Ovary (tissue), 9 donors: Measurements from ENCODE around the gene SPEG. TPM values are rescaled to one million over a fixed set of nuclear protein-coding genes. Genes with fewer than 3 reads are reported as not detected.
A peak's percentile ranks its signal among the peaks of the same experiment; 100 is the strongest.

Source experiments
- DNase-seq, 5 donors: peaks; one replicate each; pipeline ENCODE4 v3.0.0-alpha.2; 2019 to 2020
- H3K27ac ChIP-seq, 2 donors: fragments of 200-600 bp; one replicate each; pipeline versions ENCODE4 v1.5.1 to v1.8.0; 2019 to 2022
- H3K27me3 ChIP-seq: fragments of 200-600 bp; one replicate; pipeline ENCODE4 v1.8.0; 2022
- H3K36me3 ChIP-seq: fragments of 200-600 bp; sonication (generic); one replicate; pipeline ENCODE4 v1.5.1; 2019
- H3K4me1 ChIP-seq: one replicate; pipeline ENCODE4 v1.8.1; 2013; ENCODE audit warnings: mild to moderate bottlenecking, moderate library complexity; ENCODE audit not compliant: insufficient read depth
- H3K4me3 ChIP-seq: fragments of 200-600 bp; sonication (generic); one replicate; pipeline ENCODE4 v1.5.1; 2017
- H3K9me3 ChIP-seq, 2 donors: fragments of 200-600 bp in 1 of 2; sonication (generic) in 1 of 2; one replicate each; pipeline versions ENCODE4 v1.5.1 to v1.8.1; 2013 to 2019; ENCODE audit warnings: mild to moderate bottlenecking in 1 of 2, moderate library complexity in 1 of 2
- EP300 ChIP-seq: sonication (generic); formaldehyde crosslinking; IDR thresholded peaks from one replicate; pipeline ENCODE4 v1.6.1; 2017; ENCODE audit warnings: antibody characterized with exemption
- POLR2A ChIP-seq: fragments of 450-650 bp; IDR thresholded peaks from one replicate; pipeline ENCODE4 v1.6.1; 2017; ENCODE audit warnings: antibody characterized with exemption, mild to moderate bottlenecking, moderate library complexity
- WGBS, 3 donors: extraction: QIAGEN DNeasy Blood & Tissue Kit in 1 of 3; methylation state at CpG; one replicate each; pipeline versions ENCODE4 v1.1.5 to v1.1.7; 2013 to 2017; 5-methylcytosine and 5-hydroxymethylcytosine counted together
- intact Hi-C, 4 donors: fragments of 100-400 bp; cut with DNase I; formaldehyde crosslinking; loops; one replicate each; pipeline versions ENCODE4 v1.11.0 to v1.15.1; 2022 to 2023
- polyA plus RNA-seq, 2 donors: library from polyadenylated mRNA; stranded (reverse); fragments of 200-250 nt in 1 of 2; fragments of 350-450 nt in 1 of 2; fragmentation: Illumina TruSeq in 1 of 2; extraction: RNeasy Lipid Tissue Mini Kit (QIAGEN cat#74804) in 1 of 2; gene quantifications; one replicate each; pipeline ENCODE4 v1.2.3, GENCODE V29; 2013 to 2014
- total RNA-seq, 7 donors: library from RNA; depleted of rRNA in 2 of 7; stranded (reverse); fragments of >200 nt in 2 of 7; fragmentation: NEBNext Ultra II Directional in 3 of 7; extraction: Animal tissue kit (Norgen Biotek cat#: 25700) in 3 of 7; gene quantifications; one replicate each; pipeline versions ENCODE4 v1.1.0 to v1.2.4, GENCODE V29; 2016 to 2023
- TF ChIP-seq, protein P1 (sequence below), 3 donors: fragments of 450-650 bp in 2 of 3; fragments of 200-600 bp in 1 of 3; IDR thresholded peaks; one replicate each; pipeline versions ENCODE4 v1.5.1 to v1.8.0; 2016 to 2022; ENCODE audit warnings: antibody characterized with exemption in 3 of 3, mild to moderate bottlenecking in 1 of 3
- donor health status: DM: no; HTN: no; CAD: no; lungs with moderate emphysema.
- donor health status: DM: no; HTN: no; CAD: no.
- donor health status: Bipolar disorder and iron deficiency.
- donor health status: DM: yes; HTN: yes; CAD: no.
- donor health status: DM: no; HTN: no; CAD: no.
- donor health status: DM: yes; HTN: yes; CAD: no.

Gene SPEG
- total and polyA plus RNA-seq, 9 donors = 9.9 to 79.7 (median 29.6) TPM

DNA sequence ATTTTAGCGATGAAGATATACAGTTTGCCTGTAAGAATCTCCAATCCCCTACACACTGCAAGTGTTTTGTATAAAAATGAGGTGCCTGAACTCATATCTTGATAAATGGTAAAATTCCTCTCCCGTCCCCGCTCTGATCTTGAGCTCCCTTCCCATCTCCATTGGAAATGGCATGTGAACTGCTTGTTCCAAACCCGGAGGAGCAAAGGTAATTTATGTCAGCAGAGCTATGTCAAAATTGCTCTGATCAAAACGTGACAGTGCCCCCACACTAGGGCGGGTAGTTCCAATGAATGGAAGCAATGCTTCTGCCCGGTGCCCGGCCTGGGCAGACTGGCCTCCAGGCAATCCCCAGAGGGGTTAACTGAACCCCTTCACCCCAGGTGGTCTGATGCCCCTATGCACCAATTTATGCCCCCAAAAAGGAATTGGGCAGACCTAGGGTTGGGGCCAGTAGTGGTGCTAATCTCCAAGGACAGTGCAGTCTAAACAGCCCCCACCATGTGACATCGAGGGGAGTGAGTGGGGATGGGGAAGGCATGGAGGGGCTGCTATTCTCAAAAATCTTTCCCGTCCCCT, 60.4 kb downstream of the SPEG start:
- DNase-seq = no peak
- no peaks in the 10 kb centered on the region for H3K36me3 ChIP-seq
- intact Hi-C loops = no loop called here
- no peak for TF ChIP-seq EP300
- TF ChIP-seq POLR2A = no peak
- TF ChIP-seq, protein P1, sequence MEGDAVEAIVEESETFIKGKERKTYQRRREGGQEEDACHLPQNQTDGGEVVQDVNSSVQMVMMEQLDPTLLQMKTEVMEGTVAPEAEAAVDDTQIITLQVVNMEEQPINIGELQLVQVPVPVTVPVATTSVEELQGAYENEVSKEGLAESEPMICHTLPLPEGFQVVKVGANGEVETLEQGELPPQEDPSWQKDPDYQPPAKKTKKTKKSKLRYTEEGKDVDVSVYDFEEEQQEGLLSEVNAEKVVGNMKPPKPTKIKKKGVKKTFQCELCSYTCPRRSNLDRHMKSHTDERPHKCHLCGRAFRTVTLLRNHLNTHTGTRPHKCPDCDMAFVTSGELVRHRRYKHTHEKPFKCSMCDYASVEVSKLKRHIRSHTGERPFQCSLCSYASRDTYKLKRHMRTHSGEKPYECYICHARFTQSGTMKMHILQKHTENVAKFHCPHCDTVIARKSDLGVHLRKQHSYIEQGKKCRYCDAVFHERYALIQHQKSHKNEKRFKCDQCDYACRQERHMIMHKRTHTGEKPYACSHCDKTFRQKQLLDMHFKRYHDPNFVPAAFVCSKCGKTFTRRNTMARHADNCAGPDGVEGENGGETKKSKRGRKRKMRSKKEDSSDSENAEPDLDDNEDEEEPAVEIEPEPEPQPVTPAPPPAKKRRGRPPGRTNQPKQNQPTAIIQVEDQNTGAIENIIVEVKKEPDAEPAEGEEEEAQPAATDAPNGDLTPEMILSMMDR (IDR thresholded peaks at IDR 0.05) = no peak
- H3K4me1 ChIP-seq = peaks cover 3% of the 10 kb centered on the region
- 20 to 31% (median 31%) methylated on average over 10 of the region's 10 CpGs for WGBS, 3 donors
- H3K4me3 ChIP-seq = no peak overlapping the region
- H3K27me3 ChIP-seq = no peaks in the 10 kb centered on the region
- no peak overlapping the region for H3K27ac ChIP-seq
- no peaks in the 10 kb centered on the region for H3K9me3 ChIP-seq

DNA sequence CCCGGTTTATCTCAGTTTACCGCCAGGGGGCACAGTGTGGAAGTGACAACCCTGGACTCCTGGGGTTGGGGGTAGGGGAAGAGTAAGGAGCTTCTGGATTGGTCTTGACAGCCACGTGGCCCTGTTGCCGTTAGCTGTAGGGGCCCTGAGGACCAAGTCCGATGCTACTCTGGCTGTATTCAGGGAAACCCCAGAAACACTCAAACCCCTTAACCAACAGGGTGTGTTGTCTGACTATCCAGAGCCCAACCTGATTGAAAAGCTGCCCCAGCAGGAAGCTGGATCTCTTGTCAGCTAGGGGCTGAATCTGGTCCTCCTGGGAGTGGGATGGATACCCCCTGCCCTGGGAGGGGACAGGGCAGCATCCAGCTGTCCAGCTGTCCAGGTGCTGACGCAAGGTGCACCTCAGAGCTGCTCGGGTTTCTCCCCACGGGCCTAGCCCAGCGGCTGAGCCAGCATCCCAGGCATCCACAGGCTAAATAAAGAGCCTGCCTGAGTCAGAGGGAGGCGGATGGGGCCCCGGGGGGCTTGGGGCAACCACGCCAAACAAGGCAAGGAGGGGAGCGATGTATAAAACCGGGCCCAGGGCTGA, 61.0 kb downstream of the SPEG start:
- H3K9me3 ChIP-seq = no peaks in the 10 kb centered on the region
- no peaks in the 10 kb centered on the region for H3K36me3 ChIP-seq
- H3K4me3 ChIP-seq = no peak overlapping the region
- peaks cover 3% of the 10 kb centered on the region for H3K4me1 ChIP-seq
- no peak for TF ChIP-seq POLR2A
- TF ChIP-seq, protein P1 (IDR thresholded peaks at IDR 0.05) = peak in 2 of 3 donors; percentile 42 to 60
- H3K27me3 ChIP-seq = no peaks in the 10 kb centered on the region
- intact Hi-C loops = no loop called here
- WGBS, 3 donors = 35 to 37% (median 35%) methylated on average over 13 to 14 of the region's 14 CpGs
- DNase-seq = peak in 3 of 5 donors; percentile 47 to 74 (median 60)
- H3K27ac ChIP-seq = no peak overlapping the region

DNA sequence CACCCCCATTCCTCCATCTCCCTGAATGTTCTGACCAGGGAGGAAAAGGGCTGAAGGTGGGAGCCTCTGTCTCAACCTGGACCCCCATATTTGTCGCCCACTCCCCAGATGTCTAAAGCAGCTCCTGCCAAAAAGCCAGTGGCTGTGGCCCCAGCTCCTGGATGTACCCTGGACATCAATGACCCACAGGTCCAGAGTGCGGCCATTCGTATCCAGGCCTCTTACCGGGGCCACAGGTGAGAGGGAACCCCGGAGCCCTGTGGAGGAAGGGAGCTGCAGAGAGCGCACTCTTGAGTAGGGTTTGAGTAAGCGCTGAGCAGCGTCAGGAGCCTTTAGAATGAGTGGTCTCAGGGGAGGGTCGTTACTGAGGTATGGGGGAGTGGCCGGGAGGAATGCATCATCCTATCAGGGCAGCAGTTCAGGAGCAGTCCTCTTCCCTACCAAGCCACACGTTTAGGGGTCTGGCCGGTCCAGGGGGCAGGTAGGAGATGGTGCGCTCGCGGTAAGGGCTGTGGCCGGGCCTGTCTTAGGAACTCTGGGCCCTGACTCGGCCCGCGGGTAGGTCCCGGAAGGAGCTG, 61.7 kb downstream of the SPEG start:
- DNase-seq = peak in 1 of 5 donors; percentile 34
- H3K4me3 ChIP-seq = no peak overlapping the region
- peak overlapping the region in 1 of 2 donors; percentile 9 for H3K27ac ChIP-seq
- intact Hi-C loops = no loop called here
- WGBS, 3 donors = 39 to 58% (median 52%) methylated on average over 19 to 20 of the region's 20 CpGs
- no peaks in the 10 kb centered on the region for H3K27me3 ChIP-seq
- no peaks in the 10 kb centered on the region for H3K36me3 ChIP-seq
- no peak for TF ChIP-seq EP300
- no peak for TF ChIP-seq POLR2A
- TF ChIP-seq, protein P1 (IDR thresholded peaks at IDR 0.05) = no peak
- H3K9me3 ChIP-seq = no peaks in the 10 kb centered on the region
- H3K4me1 ChIP-seq = peaks cover 3% of the 10 kb centered on the region

DNA sequence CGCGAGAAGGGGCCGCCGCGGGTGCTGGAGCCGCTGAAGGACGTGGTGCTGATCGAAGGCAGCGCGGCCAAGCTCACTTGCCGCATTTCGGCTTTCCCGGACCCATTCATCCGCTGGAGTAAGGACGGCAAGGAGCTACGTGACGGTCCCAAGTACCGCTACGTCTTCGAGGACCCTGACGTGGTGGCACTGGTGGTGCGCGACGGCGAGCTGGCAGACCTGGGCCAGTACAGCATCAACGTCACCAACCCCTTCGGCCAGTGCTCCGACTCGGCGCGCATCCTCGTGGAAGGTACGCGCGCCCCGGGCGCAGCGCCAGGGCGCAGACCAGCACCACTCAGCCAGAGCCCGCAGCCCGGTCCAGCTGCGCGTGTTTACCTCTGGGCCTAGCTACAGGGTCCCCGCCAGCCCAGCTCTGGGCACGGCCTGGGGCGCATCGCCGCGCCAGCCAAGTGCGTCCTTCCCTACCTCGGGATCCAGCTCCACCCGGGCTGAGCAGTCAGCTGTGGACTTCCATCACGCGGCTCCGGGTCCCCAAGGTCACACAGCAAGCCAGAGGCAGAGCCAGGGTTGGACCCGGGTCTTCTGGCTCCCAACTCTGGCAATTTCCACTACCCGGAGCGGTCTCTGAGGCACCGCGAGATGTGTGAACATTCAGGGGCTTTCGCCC, 62.3 kb downstream of the SPEG start:
- Histone ChIP-seq H3K4me1 (peaks cover 3% of the 10 kb centered on the region), H3K27me3 (no peaks in the 10 kb centered on the region), H3K36me3 (no peaks in the 10 kb centered on the region), H3K27ac (peak overlapping the region in 1 of 2 donors; percentile 80), H3K4me3 (peak overlapping the region; percentile 8), H3K9me3 (no peaks in the 10 kb centered on the region)
- DNase-seq = peak; percentile 54 to 81 (median 65)
- TF ChIP-seq EP300 = no peak
- TF ChIP-seq, protein P1 (IDR thresholded peaks at IDR 0.05) = no peak
- no peak for TF ChIP-seq POLR2A
- intact Hi-C loops = no loop called here
- WGBS, 3 donors = 8 to 26% (median 21%) methylated on average over 57 to 61 of the region's 61 CpGs
